ENCODE data around the gene REEP1.

The REEP1 gene

DNA sequence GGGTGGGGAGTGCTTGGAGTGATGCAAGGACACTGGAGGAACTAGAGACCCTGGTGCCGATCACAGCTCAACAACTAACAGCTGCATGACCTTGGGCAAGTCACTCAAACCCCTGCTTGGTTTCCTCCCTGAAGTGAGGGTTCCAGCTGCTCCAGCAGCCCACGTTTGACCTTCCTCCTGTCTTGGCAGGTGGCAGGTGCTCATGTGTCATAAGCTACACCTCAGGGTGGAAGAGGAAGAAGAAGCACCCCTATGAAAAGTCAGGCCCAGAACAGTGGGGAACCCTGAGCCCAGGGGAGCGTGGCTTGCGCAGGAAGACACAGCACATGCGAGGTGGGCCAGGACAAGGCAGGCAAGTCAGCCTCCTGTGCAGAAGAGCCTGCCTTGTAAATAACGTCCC lies 95.8 kb downstream of the REEP1 start:
- no peak for DNase-seq (ENCODE audit: low read depth)
- in situ Hi-C loops (cut with HindIII; ENCODE audit: low sequenced_read_pairs), result no loop called here
- H3K4me3 ChIP-seq (ENCODE audit: low read depth, low read length), result no peak overlapping the region
- TF ChIP-seq, protein P1, sequence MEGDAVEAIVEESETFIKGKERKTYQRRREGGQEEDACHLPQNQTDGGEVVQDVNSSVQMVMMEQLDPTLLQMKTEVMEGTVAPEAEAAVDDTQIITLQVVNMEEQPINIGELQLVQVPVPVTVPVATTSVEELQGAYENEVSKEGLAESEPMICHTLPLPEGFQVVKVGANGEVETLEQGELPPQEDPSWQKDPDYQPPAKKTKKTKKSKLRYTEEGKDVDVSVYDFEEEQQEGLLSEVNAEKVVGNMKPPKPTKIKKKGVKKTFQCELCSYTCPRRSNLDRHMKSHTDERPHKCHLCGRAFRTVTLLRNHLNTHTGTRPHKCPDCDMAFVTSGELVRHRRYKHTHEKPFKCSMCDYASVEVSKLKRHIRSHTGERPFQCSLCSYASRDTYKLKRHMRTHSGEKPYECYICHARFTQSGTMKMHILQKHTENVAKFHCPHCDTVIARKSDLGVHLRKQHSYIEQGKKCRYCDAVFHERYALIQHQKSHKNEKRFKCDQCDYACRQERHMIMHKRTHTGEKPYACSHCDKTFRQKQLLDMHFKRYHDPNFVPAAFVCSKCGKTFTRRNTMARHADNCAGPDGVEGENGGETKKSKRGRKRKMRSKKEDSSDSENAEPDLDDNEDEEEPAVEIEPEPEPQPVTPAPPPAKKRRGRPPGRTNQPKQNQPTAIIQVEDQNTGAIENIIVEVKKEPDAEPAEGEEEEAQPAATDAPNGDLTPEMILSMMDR (IDR thresholded peaks at IDR 0.05; ENCODE audit: low read depth, low read length, missing control alignments), result no peak

DNA sequence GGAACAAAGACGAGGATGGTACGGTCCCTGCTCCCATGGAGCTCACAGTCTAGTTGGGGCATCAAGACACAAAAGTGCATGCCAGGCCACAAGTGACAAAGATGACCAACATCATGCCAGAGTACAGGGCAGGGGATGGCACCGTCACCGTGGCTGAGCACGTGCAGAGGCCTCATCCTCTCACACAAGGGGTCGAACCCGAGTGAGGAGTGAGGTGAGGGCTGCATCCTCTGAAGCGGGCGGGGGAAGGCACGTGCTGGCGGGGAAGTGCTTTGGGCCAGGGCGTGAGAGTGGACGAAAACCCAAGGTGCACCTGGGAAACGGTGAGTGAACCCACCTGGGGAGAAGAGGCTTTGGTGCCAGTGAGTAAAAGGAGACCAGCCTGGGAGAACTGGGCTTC lies 97.2 kb downstream of the REEP1 start:
- DNase-seq (ENCODE audit: low read depth), result no peak
- no peak overlapping the region for H3K4me3 ChIP-seq (ENCODE audit: low read depth, low read length)
- in situ Hi-C loops (cut with HindIII; ENCODE audit: low sequenced_read_pairs), result no loop called here
- TF ChIP-seq, protein P1 (IDR thresholded peaks at IDR 0.05; ENCODE audit: low read depth, low read length, missing control alignments), result no peak

- in situ Hi-C loops (cut with HindIII; ENCODE audit: low sequenced_read_pairs), result no loop called here
- DNase-seq (ENCODE audit: low read depth), result no peak
- TF ChIP-seq, protein P1 (IDR thresholded peaks at IDR 0.05; ENCODE audit: low read depth, low read length, missing control alignments), result no peak
- no peak overlapping the region for H3K4me3 ChIP-seq (ENCODE audit: low read depth, low read length)
Measured at GRCh38 chr2:86239745-86240144, 97.7 kb downstream of the REEP1 start.

DNA sequence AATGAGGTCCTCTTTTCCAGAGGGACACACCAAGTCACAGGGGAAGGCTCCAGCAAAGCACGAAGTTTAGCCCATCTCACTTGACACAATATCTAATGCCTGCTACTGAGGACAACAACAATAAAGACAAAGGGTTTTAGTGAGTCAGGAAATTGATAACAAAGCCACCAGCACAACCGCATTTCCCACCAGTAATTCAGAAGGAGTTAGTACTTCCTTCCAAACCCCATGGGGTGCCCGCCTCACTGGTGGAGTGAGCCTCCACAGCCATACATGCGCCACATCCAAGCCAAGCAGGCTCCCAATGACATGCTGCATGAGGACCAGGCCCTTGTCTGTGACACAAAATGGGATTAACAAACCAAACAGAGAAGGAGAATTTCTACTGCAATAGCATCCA lies 98.1 kb downstream of the REEP1 start:
- TF ChIP-seq, protein P1 (IDR thresholded peaks at IDR 0.05; ENCODE audit: low read depth, low read length, missing control alignments), result no peak
- H3K4me3 ChIP-seq (ENCODE audit: low read depth, low read length), result no peak overlapping the region
- no peak for DNase-seq (ENCODE audit: low read depth)
- in situ Hi-C loops (cut with HindIII; ENCODE audit: low sequenced_read_pairs), result no loop called here

- TF ChIP-seq, protein P1 (IDR thresholded peaks at IDR 0.05; ENCODE audit: low read depth, low read length, missing control alignments), result no peak
- DNase-seq (ENCODE audit: low read depth), result no peak
- H3K4me3 ChIP-seq (ENCODE audit: low read depth, low read length), result no peak overlapping the region
- in situ Hi-C loops (cut with HindIII; ENCODE audit: low sequenced_read_pairs), result no loop called here
Measured at GRCh38 chr2:86238354-86238753, 99.1 kb downstream of the REEP1 start.

- in situ Hi-C loops (cut with HindIII; ENCODE audit: low sequenced_read_pairs), result no loop called here
- no peak overlapping the region for H3K4me3 ChIP-seq (ENCODE audit: low read depth, low read length)
- TF ChIP-seq, protein P1 (IDR thresholded peaks at IDR 0.05; ENCODE audit: low read depth, low read length, missing control alignments), result no peak
Measured at GRCh38 chr2:86237172-86237571, 100.3 kb downstream of the REEP1 start.

More at GRCh38 chr2:86237172-86237571, 100.3 kb downstream of the REEP1 start:
- DNase-seq (ENCODE audit: low read depth), result no peak
